ENCODE data around the gene DEFB128. TPM values are rescaled to one million over a fixed set of nuclear protein-coding genes. Genes with fewer than 3 reads are reported as not detected.

DEFB128 gene
- total and polyA plus RNA-seq, 4 donors = not detected

DNA sequence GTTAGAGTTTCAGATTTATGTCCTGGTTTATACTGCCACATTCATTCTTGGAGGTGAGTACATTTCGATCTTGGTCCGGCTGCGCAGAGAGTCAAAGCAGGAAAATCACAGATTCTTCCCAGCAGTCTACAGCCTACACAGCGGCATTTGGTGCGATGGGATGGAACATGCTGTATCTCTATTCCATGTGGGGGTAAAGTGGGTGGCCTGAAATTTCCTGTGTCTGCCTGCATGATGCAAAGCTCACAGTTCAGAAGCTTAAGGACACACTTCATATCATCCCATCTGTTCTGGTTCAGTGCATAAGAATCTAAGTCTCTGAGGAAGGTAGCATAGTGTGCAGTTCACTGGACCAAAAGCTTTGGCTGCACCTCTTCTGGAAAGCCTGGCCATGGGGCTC, 32.4 kb downstream of the DEFB128 start, which contains the start of gene DEFB127:
TSS of gene DEFB127 (plus strand) at position 301 of the 400 bp plus-strand sequence. CDS start at position 392, 91 bp downstream.
- no peaks in the 10 kb centered on the region for H3K4me1 ChIP-seq (ENCODE audit: control insufficient read depth in 4 of 4, insufficient read depth in 4 of 4, low read length in 3 of 4)
- H3K9me3 ChIP-seq (ENCODE audit: control insufficient read depth in 4 of 4, low read length in 3 of 4) = no peaks in the 10 kb centered on the region
- H3K4me3 ChIP-seq (ENCODE audit: low read depth in 1 of 3, low read length in 3 of 3) = no peak within 1 kb of the TSS
- 93% methylated on average over 5 of the region's 5 CpGs for WGBS
- no peak for TF ChIP-seq NR2F2 (IDR thresholded peaks at IDR 0.05)
- TF ChIP-seq FOXA1 (IDR thresholded peaks at IDR 0.05) = no peak
- TF ChIP-seq GABPA (IDR thresholded peaks at IDR 0.05 in 1 of 2, conservative IDR thresholded peaks at IDR 0.05 in 1 of 2) = no peak
- TF ChIP-seq YY1 (IDR thresholded peaks at IDR 0.05) = no peak
- no peak for TF ChIP-seq RXRA (IDR thresholded peaks at IDR 0.05)
- no peak for TF ChIP-seq MAX (IDR thresholded peaks at IDR 0.05)
- TF ChIP-seq CTCF (IDR thresholded peaks at IDR 0.05; ENCODE audit: low read depth, low read length, missing input control) = no peak
- no peak for TF ChIP-seq RAD21 (IDR thresholded peaks at IDR 0.05)
- no peak for TF ChIP-seq HNF4A (conservative IDR thresholded peaks at IDR 0.05)
- no peak for DNase-seq (ENCODE audit: low spot score)
- no peak within 1 kb of the TSS for H3K9ac ChIP-seq (ENCODE audit: low read depth in 1 of 2, low read length in 2 of 2)
- no peak within 1 kb of the TSS for H3K27ac ChIP-seq (ENCODE audit: low read depth in 1 of 2, low read length in 2 of 2)
- no peaks in the 10 kb centered on the region for H3K27me3 ChIP-seq (ENCODE audit: control insufficient read depth in 4 of 4, insufficient read depth in 4 of 4, low read length in 3 of 4)
- no peaks in the 10 kb centered on the region for H3K36me3 ChIP-seq (ENCODE audit: control insufficient read depth in 4 of 4, insufficient read depth in 3 of 4, low read depth in 1 of 4, low read length in 3 of 4)

GRCh38 chr20:152131-152530, 37.4 kb downstream of the DEFB128 start:
- 90% methylated on average over 1 of the region's 1 CpG for WGBS
- DNase-seq (ENCODE audit: low spot score) = no peak
- TF ChIP-seq NR2F2 (IDR thresholded peaks at IDR 0.05) (no peak), TAF1 (conservative IDR thresholded peaks at IDR 0.05) (no peak), GABPA (IDR thresholded peaks at IDR 0.05 in 1 of 2, conservative IDR thresholded peaks at IDR 0.05 in 1 of 2) (no peak), HNF4G (IDR thresholded peaks at IDR 0.05) (no peak), CTCF (IDR thresholded peaks at IDR 0.05; ENCODE audit: low read depth, low read length, missing input control) (no peak), REST (IDR thresholded peaks at IDR 0.05) (no peak), YY1 (IDR thresholded peaks at IDR 0.05) (no peak), SP1 (IDR thresholded peaks at IDR 0.05) (no peak), EGR1 (IDR thresholded peaks at IDR 0.05; ENCODE audit: low read depth in 2 of 2) (no peak), RXRA (IDR thresholded peaks at IDR 0.05) (no peak), HNF4A (conservative IDR thresholded peaks at IDR 0.05) (no peak), FOXA2 (IDR thresholded peaks at IDR 0.05) (no peak), MAX (IDR thresholded peaks at IDR 0.05) (no peak), RAD21 (IDR thresholded peaks at IDR 0.05) (no peak), JUND (IDR thresholded peaks at IDR 0.05) (no peak), FOXA1 (IDR thresholded peaks at IDR 0.05) (no peak)
- TF ChIP-seq, protein P1, sequence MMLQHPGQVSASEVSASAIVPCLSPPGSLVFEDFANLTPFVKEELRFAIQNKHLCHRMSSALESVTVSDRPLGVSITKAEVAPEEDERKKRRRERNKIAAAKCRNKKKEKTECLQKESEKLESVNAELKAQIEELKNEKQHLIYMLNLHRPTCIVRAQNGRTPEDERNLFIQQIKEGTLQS (IDR thresholded peaks at IDR 0.05) = no peak
- TF ChIP-seq, protein P2, sequence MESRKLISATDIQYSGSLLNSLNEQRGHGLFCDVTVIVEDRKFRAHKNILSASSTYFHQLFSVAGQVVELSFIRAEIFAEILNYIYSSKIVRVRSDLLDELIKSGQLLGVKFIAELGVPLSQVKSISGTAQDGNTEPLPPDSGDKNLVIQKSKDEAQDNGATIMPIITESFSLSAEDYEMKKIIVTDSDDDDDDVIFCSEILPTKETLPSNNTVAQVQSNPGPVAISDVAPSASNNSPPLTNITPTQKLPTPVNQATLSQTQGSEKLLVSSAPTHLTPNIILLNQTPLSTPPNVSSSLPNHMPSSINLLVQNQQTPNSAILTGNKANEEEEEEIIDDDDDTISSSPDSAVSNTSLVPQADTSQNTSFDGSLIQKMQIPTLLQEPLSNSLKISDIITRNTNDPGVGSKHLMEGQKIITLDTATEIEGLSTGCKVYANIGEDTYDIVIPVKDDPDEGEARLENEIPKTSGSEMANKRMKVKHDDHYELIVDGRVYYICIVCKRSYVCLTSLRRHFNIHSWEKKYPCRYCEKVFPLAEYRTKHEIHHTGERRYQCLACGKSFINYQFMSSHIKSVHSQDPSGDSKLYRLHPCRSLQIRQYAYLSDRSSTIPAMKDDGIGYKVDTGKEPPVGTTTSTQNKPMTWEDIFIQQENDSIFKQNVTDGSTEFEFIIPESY (IDR thresholded peaks at IDR 0.05) = no peak
- Histone ChIP-seq H3K4me3 (ENCODE audit: low read depth in 1 of 3, low read length in 3 of 3) (no peak overlapping the region), H3K9ac (ENCODE audit: low read depth in 1 of 2, low read length in 2 of 2) (no peak overlapping the region), H3K9me3 (ENCODE audit: control insufficient read depth in 4 of 4, low read length in 3 of 4) (no peaks in the 10 kb centered on the region), H3K4me1 (ENCODE audit: control insufficient read depth in 4 of 4, insufficient read depth in 4 of 4, low read length in 3 of 4) (no peaks in the 10 kb centered on the region), H3K27ac (ENCODE audit: low read depth in 1 of 2, low read length in 2 of 2) (no peak overlapping the region), H3K36me3 (ENCODE audit: control insufficient read depth in 4 of 4, insufficient read depth in 3 of 4, low read depth in 1 of 4, low read length in 3 of 4) (no peaks in the 10 kb centered on the region), H3K27me3 (ENCODE audit: control insufficient read depth in 4 of 4, insufficient read depth in 4 of 4, low read length in 3 of 4) (no peaks in the 10 kb centered on the region)
